ENCODE data around the gene PDXK.

DNA sequence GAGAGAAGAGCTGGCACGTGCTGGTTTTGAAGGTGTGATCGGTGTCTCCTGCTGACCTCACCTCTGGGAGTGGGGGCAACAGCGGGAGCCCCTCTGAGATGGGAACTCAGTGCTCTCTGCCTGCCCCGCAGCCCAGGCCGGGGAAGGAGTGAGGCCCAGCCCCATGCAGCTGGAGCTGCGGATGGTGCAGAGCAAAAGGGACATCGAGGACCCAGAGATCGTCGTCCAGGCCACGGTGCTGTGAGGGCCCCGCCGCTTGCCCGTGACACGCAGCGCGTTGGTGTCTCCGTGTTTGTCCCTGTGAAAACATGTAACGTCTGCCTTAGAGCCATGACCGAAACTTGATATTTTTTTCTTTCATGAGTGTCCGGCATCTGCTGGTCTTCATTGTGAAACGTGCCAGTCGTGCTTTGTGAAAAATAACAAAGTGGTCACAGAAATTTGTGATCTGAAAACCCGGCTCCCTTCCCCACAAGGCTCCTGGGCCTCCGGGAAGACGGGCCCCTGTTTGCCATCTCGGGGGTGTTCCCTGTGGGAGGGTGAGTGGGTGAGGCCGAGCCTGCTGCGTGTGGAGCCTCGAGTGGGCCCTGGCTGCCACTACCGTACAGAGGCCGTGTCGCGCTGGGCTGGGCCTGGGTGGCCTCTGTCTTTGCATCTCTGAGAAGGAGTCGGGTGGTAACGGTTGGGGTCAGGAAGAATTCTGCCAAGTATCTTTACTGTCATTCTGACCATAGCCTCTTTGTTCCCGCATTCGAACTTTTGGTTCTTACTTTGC lies 37.1 kb downstream of the PDXK start:
- TF ChIP-seq, protein P1, sequence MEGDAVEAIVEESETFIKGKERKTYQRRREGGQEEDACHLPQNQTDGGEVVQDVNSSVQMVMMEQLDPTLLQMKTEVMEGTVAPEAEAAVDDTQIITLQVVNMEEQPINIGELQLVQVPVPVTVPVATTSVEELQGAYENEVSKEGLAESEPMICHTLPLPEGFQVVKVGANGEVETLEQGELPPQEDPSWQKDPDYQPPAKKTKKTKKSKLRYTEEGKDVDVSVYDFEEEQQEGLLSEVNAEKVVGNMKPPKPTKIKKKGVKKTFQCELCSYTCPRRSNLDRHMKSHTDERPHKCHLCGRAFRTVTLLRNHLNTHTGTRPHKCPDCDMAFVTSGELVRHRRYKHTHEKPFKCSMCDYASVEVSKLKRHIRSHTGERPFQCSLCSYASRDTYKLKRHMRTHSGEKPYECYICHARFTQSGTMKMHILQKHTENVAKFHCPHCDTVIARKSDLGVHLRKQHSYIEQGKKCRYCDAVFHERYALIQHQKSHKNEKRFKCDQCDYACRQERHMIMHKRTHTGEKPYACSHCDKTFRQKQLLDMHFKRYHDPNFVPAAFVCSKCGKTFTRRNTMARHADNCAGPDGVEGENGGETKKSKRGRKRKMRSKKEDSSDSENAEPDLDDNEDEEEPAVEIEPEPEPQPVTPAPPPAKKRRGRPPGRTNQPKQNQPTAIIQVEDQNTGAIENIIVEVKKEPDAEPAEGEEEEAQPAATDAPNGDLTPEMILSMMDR (IDR thresholded peaks at IDR 0.05; ENCODE audit: poor library complexity, severe bottlenecking): no peak
- TF ChIP-seq REST (IDR thresholded peaks at IDR 0.05; ENCODE audit: borderline replicate concordance) (no peak), EP300 (conservative IDR thresholded peaks at IDR 0.05; ENCODE audit: poor library complexity, severe bottlenecking) (no peak), TAF1 (IDR thresholded peaks at IDR 0.05; ENCODE audit: low read depth) (no peak), MXI1 (conservative IDR thresholded peaks at IDR 0.05; ENCODE audit: poor library complexity, severe bottlenecking) (no peak), EZH2 (IDR thresholded peaks at IDR 0.05; ENCODE audit: borderline replicate concordance, insufficient read depth, low read length, poor library complexity, severe bottlenecking) (no peak), RAD21 (conservative IDR thresholded peaks at IDR 0.05) (no peak), POLR2AphosphoS5 (IDR thresholded peaks at IDR 0.05) (no peak), SMC3 (conservative IDR thresholded peaks at IDR 0.05; ENCODE audit: poor library complexity) (no peak)
